SK-N-DZ (cell line): ENCODE measurements around the gene MC1R.
"Not testable (repeated sequence)": the region's sequence is repeated elsewhere in the genome, so short reads cannot be mapped to it uniquely, and the experiment has no call there.

ENCODE experiments used
- DNase-seq: peaks from one replicate; pipeline ENCODE4 v3.0.0-alpha.2; 2015; ENCODE audit warnings: low spot score

The MC1R gene

GRCh38 chr16:89934019-89934418 lies 15.4 kb downstream of the MC1R start:
- DNase-seq: not testable (repeated sequence)

DNA sequence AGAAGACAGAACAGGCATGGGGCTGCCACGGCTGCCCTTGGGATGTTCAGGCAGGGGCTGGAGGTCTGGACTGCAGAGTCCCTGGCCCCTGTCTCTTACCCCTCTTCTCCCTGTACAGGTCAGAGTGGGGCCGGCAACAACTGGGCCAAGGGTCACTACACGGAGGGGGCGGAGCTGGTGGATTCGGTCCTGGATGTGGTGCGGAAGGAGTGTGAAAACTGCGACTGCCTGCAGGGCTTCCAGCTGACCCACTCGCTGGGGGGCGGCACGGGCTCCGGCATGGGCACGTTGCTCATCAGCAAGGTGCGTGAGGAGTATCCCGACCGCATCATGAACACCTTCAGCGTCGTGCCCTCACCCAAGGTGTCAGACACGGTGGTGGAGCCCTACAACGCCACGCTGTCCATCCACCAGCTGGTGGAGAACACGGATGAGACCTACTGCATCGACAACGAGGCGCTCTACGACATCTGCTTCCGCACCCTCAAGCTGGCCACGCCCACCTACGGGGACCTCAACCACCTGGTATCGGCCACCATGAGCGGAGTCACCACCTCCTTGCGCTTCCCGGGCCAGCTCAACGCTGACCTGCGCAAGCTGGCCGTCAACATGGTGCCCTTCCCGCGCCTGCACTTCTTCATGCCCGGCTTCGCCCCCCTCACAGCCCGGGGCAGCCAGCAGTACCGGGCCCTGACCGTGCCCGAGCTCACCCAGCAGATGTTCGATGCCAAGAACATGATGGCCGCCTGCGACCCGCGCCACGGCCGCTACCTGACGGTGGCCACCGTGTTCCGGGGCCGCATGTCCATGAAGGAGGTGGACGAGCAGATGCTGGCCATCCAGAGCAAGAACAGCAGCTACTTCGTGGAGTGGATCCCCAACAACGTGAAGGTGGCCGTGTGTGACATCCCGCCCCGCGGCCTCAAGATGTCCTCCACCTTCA lies 16.2 kb downstream of the MC1R start:
- DNase-seq: no peak

GRCh38 chr16:89935620-89936019 lies 17.0 kb downstream of the MC1R start:
- DNase-seq: not testable (repeated sequence)

GRCh38 chr16:89936034-89936433 lies 17.4 kb downstream of the MC1R start:
- no peak for DNase-seq

- no peak for DNase-seq
Measured at GRCh38 chr16:89936508-89936907, 17.8 kb downstream of the MC1R start.

GRCh38 chr16:89936981-89937380 lies 18.3 kb downstream of the MC1R start:
- DNase-seq: no peak

- DNase-seq: no peak
Measured at GRCh38 chr16:89938175-89938885, 19.7 kb downstream of the MC1R start.

DNA sequence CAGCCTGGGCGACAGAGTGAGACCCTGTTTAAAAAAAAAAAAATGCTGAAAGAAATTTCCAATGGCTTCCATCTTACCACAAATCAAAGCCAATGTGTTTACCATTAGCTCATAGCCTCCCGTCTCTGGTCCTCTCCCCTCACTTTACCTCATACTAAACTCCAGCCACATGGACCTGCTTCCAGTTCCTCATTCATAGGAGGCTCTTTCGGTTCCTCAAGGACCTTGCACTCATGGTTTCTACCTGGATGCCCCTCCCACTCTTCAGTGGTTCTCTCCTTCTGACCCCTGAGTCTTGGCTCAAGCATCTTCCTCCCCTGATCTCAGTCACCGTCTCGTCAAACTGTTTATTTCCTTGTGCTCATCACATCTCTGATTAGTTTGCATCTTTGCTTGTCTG lies 26.1 kb downstream of the MC1R start:
- DNase-seq: no peak

- DNase-seq: peak; percentile 61
Measured at GRCh38 chr16:89945654-89946053, 27.0 kb downstream of the MC1R start.

DNA sequence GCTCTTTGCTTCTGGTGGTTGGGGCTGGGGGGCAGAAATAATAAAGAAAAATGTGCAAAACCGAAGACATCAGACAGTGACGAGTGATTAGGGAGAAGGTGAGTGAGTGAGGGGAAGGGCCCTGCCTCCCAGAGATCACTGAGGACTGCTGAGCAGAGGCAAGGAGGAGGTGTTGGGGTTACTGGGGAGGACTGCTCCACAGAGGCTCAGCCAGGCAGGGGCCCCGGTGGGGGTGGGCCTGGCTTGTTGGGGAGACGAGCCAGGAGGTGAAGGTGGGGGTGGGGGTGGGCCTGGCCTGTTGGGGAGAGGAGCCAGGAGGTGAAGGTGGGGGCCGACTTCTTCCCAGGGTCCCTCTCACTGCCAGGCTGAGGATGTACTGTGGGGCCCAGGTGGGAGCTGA lies 27.9 kb downstream of the MC1R start:
- no peak for DNase-seq

GRCh38 chr16:89949121-89949742 lies 30.6 kb downstream of the MC1R start:
- DNase-seq: no peak

DNA sequence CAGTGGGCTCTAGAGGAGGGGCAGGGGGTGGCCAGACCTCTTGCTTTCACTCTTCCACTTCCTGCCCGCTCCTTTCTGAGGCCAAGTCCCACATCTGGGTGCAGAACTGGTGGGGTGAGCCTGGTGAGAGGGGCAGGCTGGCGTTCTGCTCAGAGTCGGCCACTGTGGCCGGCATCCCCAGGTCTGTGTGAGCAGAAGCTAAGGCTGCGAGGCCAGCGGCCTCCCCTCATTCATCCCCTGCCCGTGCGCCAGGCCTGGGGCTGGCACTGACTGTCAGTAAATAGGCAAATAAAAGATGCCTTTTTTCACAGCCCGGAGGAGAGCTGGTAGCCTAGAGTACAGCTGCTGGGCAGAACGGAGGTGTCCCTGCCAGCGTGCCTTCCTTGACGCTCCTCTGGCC lies 31.1 kb downstream of the MC1R start:
- no peak for DNase-seq

- no peak for DNase-seq
Measured at GRCh38 chr16:89951509-89951908, 32.8 kb downstream of the MC1R start.

DNA sequence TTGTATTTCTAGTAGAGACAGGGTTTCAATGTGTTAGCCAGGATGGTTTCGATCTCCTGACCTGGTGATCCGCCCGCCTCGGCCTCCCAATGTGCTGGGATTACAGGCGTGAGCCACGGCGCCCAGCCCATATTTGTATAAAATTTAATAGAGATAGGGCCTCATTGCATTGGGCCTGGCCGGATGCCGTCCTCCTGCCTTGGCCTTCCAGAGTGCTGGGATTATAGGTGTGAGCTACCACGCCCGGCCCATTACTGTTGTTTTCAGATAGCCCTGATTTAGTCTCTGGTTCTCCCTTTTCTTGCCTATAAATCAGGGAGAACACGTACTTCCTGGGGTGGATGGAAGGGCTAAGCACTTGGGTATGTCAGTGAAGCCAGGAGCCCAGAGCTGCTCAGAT lies 33.4 kb downstream of the MC1R start:
- DNase-seq: no peak

GRCh38 chr16:89952551-89952950 lies 33.9 kb downstream of the MC1R start:
- no peak for DNase-seq

DNA sequence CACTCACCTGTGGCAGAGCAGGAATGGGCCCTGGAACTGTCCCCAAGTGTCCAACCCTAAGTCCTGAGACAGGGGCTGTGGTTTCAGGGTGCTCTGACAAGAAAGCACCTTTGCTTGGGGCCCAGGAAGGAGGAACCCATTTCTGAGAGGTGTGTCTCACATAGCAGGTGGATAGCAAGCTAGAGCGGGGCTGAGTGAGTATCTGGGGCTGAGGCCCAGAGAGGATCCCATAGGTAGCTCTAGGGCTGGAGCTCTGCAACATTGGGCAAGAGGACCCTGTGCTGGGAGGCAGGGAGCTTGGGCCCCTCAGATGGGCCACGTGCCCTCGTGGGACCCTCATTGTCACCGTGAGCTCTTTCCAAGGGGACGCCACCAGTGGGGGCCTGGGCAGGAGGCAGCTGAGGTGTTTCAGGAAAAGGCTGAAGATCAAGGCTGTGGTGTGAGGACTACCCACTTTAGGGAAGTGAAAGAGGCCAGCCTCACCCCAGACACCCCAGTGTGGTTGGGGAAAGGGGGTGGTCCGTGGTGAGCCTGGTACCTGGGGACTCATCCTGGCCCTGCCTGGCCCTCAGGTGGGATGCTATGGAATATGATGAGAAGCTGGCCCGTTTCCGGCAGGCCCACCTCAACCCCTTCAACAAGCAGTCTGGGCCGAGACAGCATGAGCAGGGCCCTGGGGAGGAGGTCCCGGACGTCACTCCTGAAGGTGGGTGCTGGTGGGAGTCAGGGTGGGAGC lies 35.2 kb downstream of the MC1R start:
- DNase-seq: no peak

DNA sequence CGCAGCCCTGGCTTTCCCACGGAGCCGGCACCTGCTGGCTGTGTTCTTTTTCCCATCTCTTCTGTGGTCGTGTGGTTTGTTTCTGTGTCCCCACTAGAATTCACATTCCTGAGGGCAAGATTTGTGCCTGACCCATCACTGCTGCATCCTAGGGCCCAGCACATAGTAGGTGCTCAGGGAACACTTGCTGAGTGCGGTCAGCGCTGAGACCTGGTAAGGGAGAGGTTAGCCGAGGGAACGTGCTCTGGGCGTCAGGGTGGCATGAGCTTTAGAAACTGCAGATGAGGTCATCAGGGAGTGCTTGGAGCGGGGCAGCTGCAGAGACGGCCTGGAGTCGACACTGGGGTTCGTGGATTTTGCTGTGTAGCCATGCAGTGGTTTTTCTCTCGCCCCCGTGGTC lies 35.8 kb downstream of the MC1R start:
- no peak for DNase-seq

- no peak for DNase-seq
Measured at GRCh38 chr16:89955001-89955685, 36.5 kb downstream of the MC1R start.

DNA sequence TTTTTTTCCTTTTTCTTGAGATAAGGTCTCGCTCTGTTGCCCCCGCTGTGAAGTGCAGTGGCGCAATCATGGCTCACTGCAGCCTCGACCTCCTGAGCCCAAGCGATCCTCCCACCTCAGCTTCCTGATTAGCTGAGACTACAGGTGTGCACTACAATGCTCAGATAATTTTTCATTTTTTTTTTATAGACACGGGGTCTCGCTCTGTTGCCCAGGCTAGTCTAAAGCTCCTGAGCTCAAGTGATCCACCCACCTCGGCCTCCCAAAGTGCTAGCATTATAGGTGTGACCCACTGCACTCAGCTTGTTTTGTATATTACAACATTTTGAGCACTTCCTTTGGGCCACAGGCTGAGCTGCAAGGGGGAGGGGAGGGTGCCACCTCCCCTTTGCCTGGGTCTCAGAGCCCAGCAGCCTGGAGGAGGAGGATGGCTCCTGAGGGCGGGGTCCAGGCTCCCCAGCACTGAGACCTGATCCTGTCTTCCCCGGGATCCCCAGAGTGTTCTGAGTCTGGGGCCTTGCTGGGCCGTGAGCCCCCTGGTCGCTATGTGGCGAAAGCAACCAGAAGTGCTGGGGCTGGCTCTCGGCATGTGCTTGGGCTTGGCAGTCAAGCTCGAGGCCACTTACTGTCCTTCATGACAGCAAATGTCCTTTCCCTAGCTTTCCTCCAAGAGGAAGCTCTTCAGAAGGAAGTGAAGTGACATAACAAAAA lies 38.0 kb downstream of the MC1R start:
- no peak for DNase-seq

GRCh38 chr16:89957216-89957785 lies 38.6 kb downstream of the MC1R start:
- no peak for DNase-seq
